Kidney glomerular epithelial cell (primary cell): ENCODE data around the gene RAD52.

ENCODE experiments used
- DNase-seq: peaks from one replicate; lab custom pipeline; 2025; lab: John Stamatoyannopoulos, UW

RAD52 gene

DNA sequence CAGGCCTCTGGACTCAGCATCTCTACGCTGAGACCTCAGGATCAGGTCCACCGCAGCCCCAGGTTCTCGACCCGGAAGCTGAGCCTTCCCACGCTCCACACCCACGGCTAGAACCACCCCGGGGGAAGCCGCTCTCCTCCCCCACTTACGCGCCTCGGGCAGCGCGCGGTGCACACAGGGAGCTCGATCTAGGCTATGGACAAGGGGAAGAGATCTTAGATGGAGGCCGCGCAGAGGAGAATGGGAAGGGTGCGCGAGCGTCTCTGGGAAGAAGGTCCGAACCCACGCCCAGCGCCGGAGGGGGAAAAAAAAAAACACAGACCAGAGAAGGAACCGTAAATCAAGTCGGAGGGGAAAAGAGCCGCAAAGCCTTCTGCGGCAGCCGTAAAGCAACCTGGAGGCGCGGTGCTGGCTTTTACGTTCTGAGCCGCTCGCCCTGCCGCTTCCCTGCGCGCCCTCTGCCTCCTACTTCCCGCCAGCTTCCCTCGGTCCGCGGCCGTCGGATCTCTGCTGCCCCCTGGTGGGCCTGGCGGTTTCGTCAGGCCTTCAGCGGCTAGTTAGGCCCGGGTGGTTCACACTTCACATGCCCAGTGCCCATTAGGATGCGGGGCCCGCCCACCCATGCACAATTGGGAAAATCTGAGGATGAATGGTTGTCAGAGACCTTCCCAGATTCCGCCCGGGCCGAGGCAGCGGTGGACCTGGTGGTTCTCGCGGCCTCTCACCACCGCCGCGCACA, at the start of gene RAD52:
Gene RAD52, minus strand, starts transcription at position 242 of the 739 bp plus-strand sequence. CDS start 16,636 bp downstream, outside the sequence.
- peak; percentile 97 for DNase-seq

GRCh38 chr12:998020-998874, 48.8 kb upstream of the RAD52 start:
- peak; percentile 37 for DNase-seq

GRCh38 chr12:997505-997904, 48.0 kb upstream of the RAD52 start:
- no peak for DNase-seq

- DNase-seq = no peak
Measured at GRCh38 chr12:996881-997280, 47.4 kb upstream of the RAD52 start.

DNA sequence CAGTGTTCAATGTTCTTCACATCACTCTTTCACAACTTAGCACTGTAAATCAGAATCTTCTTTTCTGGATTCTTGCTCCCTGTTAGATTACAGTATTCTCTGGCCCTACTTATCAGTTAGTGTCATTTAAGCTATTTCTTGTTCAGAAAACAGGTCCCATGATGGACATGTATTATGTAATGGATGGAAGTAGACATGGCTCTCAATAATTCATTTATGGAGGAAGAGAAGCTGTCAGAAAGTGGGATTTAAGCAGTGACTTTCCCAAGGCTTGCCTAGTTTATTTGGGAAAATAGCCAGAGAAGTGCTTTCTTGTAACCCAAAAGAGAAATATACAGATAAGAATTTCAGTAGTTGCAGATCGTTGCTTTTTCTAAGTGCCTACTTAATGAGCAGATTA, 43.2 kb upstream of the RAD52 start:
- DNase-seq = no peak

DNA sequence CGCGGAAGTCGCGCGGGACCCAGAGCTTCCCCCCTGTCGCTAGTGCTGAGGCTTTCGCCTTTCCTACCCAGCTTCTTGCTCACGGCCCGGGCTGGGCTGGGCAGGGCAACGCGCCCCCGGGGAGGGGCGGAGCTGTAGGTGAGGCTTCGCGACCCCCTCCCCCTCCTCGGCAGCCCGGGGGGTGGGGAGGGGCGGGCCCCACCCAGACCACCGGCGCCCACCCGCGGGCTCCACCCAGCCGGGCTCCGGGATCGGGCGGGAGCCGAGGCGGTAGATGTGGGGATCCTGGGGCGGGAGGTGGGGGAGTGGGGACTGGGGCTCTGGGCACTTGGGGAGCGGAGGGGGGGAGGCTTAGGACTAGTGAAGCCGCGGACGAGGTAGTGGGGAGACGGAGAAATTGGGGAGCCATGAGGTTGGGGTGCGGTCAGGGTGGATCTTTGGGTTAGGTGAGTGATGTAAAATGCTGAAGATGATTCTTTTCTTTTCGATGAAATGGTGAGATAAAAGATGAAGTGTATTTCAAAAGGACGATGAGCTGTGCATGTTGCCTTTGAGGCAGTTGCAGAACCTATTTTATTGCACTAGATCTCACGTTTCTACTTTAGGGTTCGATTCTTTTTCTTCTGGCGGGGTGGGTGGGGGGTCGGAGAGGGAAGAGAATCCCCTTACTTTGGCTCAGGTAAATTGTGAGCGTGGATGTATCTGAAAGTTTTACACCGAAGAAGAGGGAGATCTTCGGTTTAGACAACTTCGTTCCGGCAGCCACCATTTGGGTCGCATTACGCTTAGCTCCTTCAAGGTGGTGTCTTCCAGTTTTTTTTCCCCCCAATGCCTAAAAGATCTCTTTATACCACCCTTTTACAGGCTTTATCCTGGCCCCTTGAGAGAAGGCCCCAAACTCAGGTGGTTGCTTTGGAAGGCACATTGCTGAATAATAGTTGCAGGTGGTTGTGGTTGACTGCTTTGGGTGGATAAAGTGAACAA, 42.1 kb upstream of the RAD52 start:
- DNase-seq = peak; percentile 17

- peak; percentile 69 for DNase-seq
Measured at GRCh38 chr12:990661-991349, 41.3 kb upstream of the RAD52 start, which contains the start of gene ERC1. TSS of gene ERC1 (plus strand) at chr12:991223. CDS start at chr12:1027904, 36,681 bp downstream.

DNA sequence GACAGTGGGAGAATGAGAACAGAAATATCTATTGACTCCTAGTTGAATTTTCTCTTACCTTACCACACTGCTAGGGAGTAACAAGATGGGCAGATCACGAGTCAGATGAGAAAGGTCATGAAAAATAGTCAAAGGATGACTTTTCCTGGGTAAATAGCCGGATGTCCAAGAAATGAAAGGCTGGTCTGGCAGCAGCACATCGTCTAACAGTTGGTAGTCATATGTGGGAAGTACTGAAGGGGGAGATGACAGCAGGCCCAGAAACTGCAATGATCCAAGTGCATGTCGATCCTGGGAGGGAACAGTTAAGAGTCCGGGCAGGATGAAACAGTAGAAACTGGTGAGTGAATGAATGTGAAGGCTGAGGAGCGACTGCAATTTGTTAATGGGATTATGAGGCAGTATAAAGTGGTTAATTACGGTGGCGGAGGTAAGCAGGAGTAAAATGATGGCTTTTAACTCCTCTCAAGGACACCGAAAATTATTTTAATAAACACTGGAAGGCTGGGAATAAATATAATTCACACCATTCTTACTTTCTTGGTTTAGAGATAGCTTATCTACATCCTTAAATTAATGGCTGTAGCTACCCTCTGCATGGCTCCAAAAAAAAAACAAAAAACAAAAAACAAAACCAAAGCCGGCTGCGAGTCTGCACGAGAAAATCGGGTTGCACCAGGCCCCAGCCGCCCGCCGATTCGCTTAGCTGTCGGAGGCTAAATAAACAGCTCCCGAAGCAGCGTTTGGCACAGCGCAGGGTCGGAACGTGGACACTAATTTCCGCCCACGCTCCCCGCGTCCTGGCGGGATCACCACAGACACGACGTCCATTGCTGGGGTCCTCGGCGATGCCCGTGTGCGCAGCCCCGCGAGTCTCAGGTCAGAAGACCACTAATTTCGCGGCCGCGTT, 40.5 kb upstream of the RAD52 start:
- peak; percentile 45 for DNase-seq

- DNase-seq = no peak
Measured at GRCh38 chr12:989051-989450, 39.6 kb upstream of the RAD52 start.

- DNase-seq = no peak
Measured at GRCh38 chr12:988646-989045, 39.2 kb upstream of the RAD52 start.

GRCh38 chr12:981961-982360, 32.5 kb upstream of the RAD52 start:
- DNase-seq = no peak

DNA sequence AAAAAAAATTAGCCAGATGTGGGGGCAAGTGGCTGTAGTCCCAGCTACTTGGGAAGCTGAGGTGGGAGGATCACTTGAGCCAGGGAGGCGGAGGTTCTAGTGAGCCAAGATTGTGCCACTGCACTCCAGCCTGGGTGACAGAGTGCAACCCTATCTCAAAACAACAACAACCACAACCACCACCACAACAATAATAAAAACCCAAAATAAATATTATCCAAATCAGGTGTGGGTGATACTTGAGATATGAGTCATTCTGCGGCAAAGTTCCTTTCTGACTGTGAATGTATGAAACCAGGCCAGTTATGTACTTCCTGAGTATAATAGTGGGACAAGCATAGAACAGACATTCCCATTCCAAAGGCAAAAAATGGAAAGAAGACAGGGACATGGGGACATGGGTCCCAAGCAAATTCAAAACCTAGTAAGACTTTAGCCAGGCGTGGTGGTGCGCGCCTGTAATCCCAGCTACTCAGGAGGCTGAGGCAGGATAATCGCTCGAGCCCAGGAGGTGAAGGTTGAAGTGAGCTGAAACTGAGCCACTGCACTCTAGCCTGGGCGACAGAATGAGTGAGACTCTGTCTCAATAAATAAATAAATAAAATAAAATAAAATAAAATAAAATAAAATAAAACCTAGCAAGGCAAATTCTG, 31.8 kb upstream of the RAD52 start:
- DNase-seq = no peak

- no peak for DNase-seq
Measured at GRCh38 chr12:979349-979748, 29.9 kb upstream of the RAD52 start.

DNA sequence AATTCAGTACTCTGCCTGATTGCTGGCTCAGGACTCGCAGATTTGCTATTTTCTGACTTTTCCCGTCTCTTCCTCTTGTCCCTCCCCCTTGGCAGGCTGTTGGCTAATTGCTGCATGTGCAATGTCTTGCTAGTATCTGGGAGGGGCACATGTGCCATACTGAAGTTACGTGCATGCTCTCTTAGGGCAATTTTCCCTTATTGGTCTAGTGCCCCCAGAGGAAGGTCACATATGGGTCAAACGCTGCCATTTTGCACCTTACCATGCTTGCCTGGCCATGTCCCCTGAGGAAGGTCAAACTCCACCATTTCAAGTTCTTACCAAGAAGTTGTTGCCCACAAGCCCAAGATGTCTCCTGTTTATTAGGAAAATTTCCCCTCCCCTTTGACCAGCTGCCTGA, 27.7 kb upstream of the RAD52 start:
- DNase-seq = no peak

DNA sequence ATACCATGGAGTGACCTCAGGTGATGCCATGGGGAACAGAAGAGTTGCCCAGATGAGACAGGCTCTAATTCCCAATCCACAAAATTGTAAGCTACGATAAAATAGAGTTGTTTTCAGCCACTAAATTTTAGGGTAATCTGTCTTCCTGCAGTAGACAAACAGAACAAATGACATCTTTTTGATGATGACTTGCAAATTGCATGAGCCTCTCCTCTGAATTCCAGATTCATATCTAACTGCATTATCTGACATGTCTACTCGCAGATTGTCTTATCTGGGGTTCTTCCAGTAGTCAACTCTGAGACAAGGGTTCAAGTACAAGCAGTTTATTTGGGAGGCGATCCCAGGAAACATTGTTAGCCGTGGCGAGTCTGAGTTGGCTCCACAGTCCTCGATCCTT, 27.1 kb upstream of the RAD52 start:
- DNase-seq = no peak

- DNase-seq = no peak
Measured at GRCh38 chr12:974271-974862, 24.9 kb upstream of the RAD52 start.

- DNase-seq = no peak
Measured at GRCh38 chr12:971991-972390, 22.5 kb upstream of the RAD52 start.

DNA sequence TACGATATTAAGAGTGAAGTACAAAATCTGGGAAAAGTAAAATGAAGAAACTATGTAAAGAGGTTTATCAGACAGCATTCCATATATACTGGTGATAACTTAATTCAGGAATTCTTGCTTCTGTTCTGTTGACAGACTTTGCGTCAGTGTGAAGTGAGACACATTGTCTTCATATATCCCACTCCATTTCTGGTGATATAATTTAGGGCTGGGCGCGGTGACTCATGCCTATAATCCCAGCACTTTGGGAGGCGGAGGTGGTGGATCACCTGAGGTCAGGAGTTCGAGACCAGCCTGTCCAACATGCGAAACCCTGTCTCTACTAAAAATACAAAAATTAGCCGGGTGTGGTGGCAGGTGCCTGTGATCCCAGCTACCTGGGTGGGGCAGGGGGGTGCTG, 20.3 kb upstream of the RAD52 start:
- DNase-seq = no peak

DNA sequence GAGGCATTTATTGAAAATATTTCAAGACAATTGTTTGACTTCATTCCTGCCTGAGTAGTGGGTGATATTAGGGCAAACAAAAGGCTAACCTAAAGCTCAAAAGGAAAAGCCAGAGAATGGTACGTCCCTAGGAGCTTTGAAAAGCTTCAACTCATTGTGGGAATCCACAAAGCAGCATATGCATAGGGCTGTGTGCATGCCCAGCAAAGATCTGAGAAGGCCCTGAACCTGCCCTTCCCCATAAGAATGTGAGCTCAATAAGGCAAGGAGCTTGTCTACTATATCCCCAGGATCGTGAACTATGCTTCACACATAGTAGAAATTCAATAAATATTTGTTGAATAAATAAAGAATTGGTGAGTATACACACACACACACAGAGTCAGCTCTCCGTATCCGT, 19.1 kb upstream of the RAD52 start:
- peak; percentile 47 for DNase-seq
